GM18951 (cell line): ENCODE data around the gene XAGE3.
"Not testable (repeated sequence)": the region's sequence is repeated elsewhere in the genome, so short reads cannot be mapped to it uniquely, and the experiment has no call there.

Experiments
- POLR2A ChIP-seq: IDR thresholded peaks from 4 replicates; pipeline ENCODE4 v1.6.1; 2011; ENCODE audit warnings: mild to moderate bottlenecking; ENCODE audit not compliant: insufficient read length, insufficient read depth; ENCODE audit errors: extremely low read depth
- in situ Hi-C: fragments of 300-500 bp; cut with MboI; formaldehyde crosslinking; loops from one replicate; pipeline ENCODE4 v1.12.0; 2022; ENCODE audit warnings: low sequenced_read_pairs, mixed read lengths, inconsistent platforms; ENCODE audit not compliant: unreplicated experiment

The XAGE3 gene

GRCh38 chrX:52867610-52868348 is at the start of gene XAGE3:
Gene XAGE3 (minus strand): TSS chrX:52868083. CDS start chrX:52867133, 950 bp downstream.
- no peak for TF ChIP-seq POLR2A
- in situ Hi-C loops: no loop called here

- in situ Hi-C loops: not testable (repeated sequence)
Measured at GRCh38 chrX:52914704-52915103, 46.8 kb upstream of the XAGE3 start.

GRCh38 chrX:52913681-52914080 is 45.8 kb upstream of the XAGE3 start:
- in situ Hi-C loops: not testable (repeated sequence)

- in situ Hi-C loops: not testable (repeated sequence)
Measured at GRCh38 chrX:52909313-52909969, 41.6 kb upstream of the XAGE3 start.

GRCh38 chrX:52907900-52908299 is 40.0 kb upstream of the XAGE3 start:
- in situ Hi-C loops: not testable (repeated sequence)

- in situ Hi-C loops: not testable (repeated sequence)
Measured at GRCh38 chrX:52907137-52907536, 39.3 kb upstream of the XAGE3 start.

- in situ Hi-C loops: not testable (repeated sequence)
Measured at GRCh38 chrX:52906072-52906471, 38.2 kb upstream of the XAGE3 start.

- in situ Hi-C loops: not testable (repeated sequence)
Measured at GRCh38 chrX:52905531-52905930, 37.6 kb upstream of the XAGE3 start.

- in situ Hi-C loops: not testable (repeated sequence)
Measured at GRCh38 chrX:52896855-52897709, 29.2 kb upstream of the XAGE3 start, which contains the start of gene FAM156B. Gene FAM156B (plus strand): TSS chrX:52897330. CDS start chrX:52907226, 9,896 bp downstream.

GRCh38 chrX:52896438-52896837 is 28.6 kb upstream of the XAGE3 start:
- in situ Hi-C loops: not testable (repeated sequence)

GRCh38 chrX:52888090-52888489 is 20.2 kb upstream of the XAGE3 start:
- in situ Hi-C loops: not testable (repeated sequence)

- in situ Hi-C loops: not testable (repeated sequence)
Measured at GRCh38 chrX:52887459-52887858, 19.6 kb upstream of the XAGE3 start.

- in situ Hi-C loops: not testable (repeated sequence)
Measured at GRCh38 chrX:52876386-52876785, 8.5 kb upstream of the XAGE3 start.

- in situ Hi-C loops: not testable (repeated sequence)
Measured at GRCh38 chrX:52875436-52875835, 7.6 kb upstream of the XAGE3 start.

- in situ Hi-C loops: no loop called here
- no peak for TF ChIP-seq POLR2A
Measured at GRCh38 chrX:52874661-52875060, 6.8 kb upstream of the XAGE3 start.

- in situ Hi-C loops: not testable (repeated sequence)
Measured at GRCh38 chrX:52873825-52874224, 5.9 kb upstream of the XAGE3 start.
